Keratinocyte (primary cell): ENCODE measurements around the gene BIK. TPM values are rescaled to one million over a fixed set of nuclear protein-coding genes. Genes with fewer than 3 reads are reported as not detected.
A peak's percentile ranks its signal among the peaks of the same experiment; 100 is the strongest.

Experiments used
- DNase-seq: peaks from one replicate; pipeline ENCODE4 v3.0.0-alpha.2; 2011; ENCODE audit warnings: low read depth, missing footprints, low spot score
- FAIRE-seq: peaks from 2 replicates; lab custom pipeline; 2011; peaks lifted over from hg19 to GRCh38; lab: Jason Lieb, UNC
- H2AFZ ChIP-seq: 2 replicates; pipeline ENCODE4 v1.6.0; 2012; ENCODE audit warnings: low read length, control low read depth, inconsistent platforms; ENCODE audit not compliant: control insufficient read depth
- H3K27ac ChIP-seq: 2 replicates; pipeline ENCODE4 v1.5.1; 2011; ENCODE audit warnings: low read length; ENCODE audit not compliant: control insufficient read depth, insufficient read depth
- H3K27me3 ChIP-seq: 3 replicates; pipeline ENCODE4 v1.6.0; 2011; ENCODE audit warnings: low read length; ENCODE audit not compliant: control insufficient read depth, insufficient read depth; ENCODE audit errors: extremely low read depth
- H3K36me3 ChIP-seq, 2 experiments: 2 replicates in 1 of 2; 3 replicates in 1 of 2; pipeline ENCODE4 v1.5.1; 2011; ENCODE audit warnings: low read length in 2 of 2, mild to moderate bottlenecking in 1 of 2; ENCODE audit not compliant: control insufficient read depth in 2 of 2, insufficient read depth in 2 of 2; ENCODE audit errors: extremely low read depth in 1 of 2
- H3K4me1 ChIP-seq: 3 replicates; pipeline ENCODE4 v1.5.1; 2011; ENCODE audit warnings: low read length; ENCODE audit not compliant: control insufficient read depth, insufficient read depth; ENCODE audit errors: extremely low read depth
- H3K4me2 ChIP-seq: 3 replicates; pipeline ENCODE4 v1.6.0; 2011; ENCODE audit warnings: low read depth, low read length; ENCODE audit not compliant: control insufficient read depth, insufficient read depth; ENCODE audit errors: extremely low read depth
- H3K4me3 ChIP-seq, 3 experiments: fragments of 200-600 bp in 1 of 3; sonication (generic) in 1 of 3; 2 replicates in 2 of 3; 3 replicates in 1 of 3; pipeline ENCODE4 v1.5.1; 2011 to 2016; ENCODE audit warnings: low read length in 3 of 3, mild to moderate bottlenecking in 3 of 3, control low read depth in 2 of 3, inconsistent platforms in 1 of 3, low read depth in 1 of 3, mixed read lengths in 1 of 3, mixed run types in 1 of 3, moderate library complexity in 1 of 3; ENCODE audit not compliant: control insufficient read depth in 2 of 3, insufficient read depth in 2 of 3; ENCODE audit errors: extremely low read depth in 1 of 3
- H3K79me2 ChIP-seq: 2 replicates; pipeline ENCODE4 v1.6.0; 2012; ENCODE audit warnings: low read length; ENCODE audit not compliant: control insufficient read depth, insufficient read depth
- H3K9ac ChIP-seq: 3 replicates; pipeline ENCODE4 v1.6.0; 2011; ENCODE audit warnings: low read length; ENCODE audit not compliant: control insufficient read depth, insufficient read depth; ENCODE audit errors: extremely low read depth
- H3K9me1 ChIP-seq: 3 replicates; pipeline ENCODE4 v1.6.0; 2011; ENCODE audit warnings: low read length; ENCODE audit not compliant: control insufficient read depth, insufficient read depth; ENCODE audit errors: extremely low read depth
- H3K9me3 ChIP-seq: 2 replicates; pipeline ENCODE4 v1.5.1; 2012; ENCODE audit warnings: low read depth, low read length; ENCODE audit not compliant: control insufficient read depth
- H4K20me1 ChIP-seq: 3 replicates; pipeline ENCODE4 v1.6.0; 2011; ENCODE audit warnings: low read length; ENCODE audit not compliant: control insufficient read depth, insufficient read depth; ENCODE audit errors: extremely low read depth
- CTCF ChIP-seq, 3 experiments: IDR thresholded peaks in 1 of 3; conservative IDR thresholded peaks in 1 of 3; optimal IDR thresholded peaks in 1 of 3; 2 replicates in 2 of 3; 3 replicates in 1 of 3; pipeline versions ENCODE3 to v1.5.1; 2011; ENCODE audit warnings: low read length in 3 of 3, mild to moderate bottlenecking in 3 of 3, moderate library complexity in 2 of 3, control low read depth in 1 of 3, inconsistent platforms in 1 of 3; ENCODE audit not compliant: insufficient read depth in 2 of 3; ENCODE audit errors: extremely low read depth in 1 of 3
- EZH2 ChIP-seq: IDR thresholded peaks from one replicate; pipeline ENCODE4 v1.6.1; 2012; ENCODE audit warnings: inconsistent platforms, mild to moderate bottlenecking, low read length, moderate library complexity
- dilution Hi-C: fragments of 300-500 bp; cut with MboI; formaldehyde crosslinking; loops from one replicate; pipeline ENCODE4 v1.7.0; 2020; ENCODE audit warnings: low sequenced_read_pairs; ENCODE audit not compliant: extremely low pct_ligation_motif_present
- polyA plus RNA-seq, 5 experiments: library from polyadenylated mRNA; depleted of rRNA in 3 of 5; stranded (reverse) in 3 of 5; stranded (forward) in 1 of 5; unstranded in 1 of 5; fragments of >200 nt; gene quantifications; 1 replicate in 1 of 5; 2 replicates in 3 of 5; 3 replicates in 1 of 5; pipeline versions ENCODE4 v1.2.1 to v1.2.3, GENCODE V29; 2011 to 2012; ENCODE audit warnings: missing spikeins in 2 of 5, low read depth in 1 of 5, low replicate concordance in 1 of 5

The BIK gene
- polyA plus RNA-seq, 1 donor (not counting 4 experiments of a cell fraction or from before 2014, with no cell fraction given) = 4.4 TPM

DNA sequence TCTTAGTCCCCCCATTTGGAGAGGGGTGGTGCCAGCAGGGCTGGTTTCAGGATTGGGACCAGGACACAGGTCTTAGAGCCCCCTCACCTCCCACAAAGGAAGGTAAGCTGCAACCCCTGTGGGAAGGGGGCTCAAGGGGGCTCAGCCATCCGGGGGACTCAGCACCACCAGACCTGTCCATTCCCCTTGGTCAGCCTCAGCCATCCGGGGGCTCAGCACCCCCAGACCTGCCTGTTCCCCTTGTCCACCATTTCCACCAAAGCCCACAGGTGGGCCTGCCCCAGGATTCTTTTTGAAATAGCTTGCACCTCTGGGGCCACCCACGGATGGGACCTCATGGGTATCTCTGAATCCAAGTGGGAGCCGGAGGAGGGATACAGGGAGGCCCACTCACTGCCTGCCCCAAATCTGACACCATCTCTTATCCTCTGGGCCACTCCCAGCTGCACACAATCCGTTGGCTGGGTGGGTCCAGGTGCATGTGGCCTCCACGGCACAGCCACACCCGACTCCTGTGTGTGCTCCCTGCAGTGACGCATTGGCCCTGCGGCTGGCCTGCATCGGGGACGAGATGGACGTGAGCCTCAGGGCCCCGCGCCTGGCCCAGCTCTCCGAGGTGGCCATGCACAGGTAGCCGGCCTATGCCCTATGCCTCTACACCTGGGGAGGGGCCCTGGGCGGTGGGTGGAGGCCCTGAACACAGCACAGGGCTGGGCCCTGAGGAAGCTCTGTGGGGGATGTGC lies 16.8 kb downstream of the BIK start:
- no peaks in the 10 kb centered on the region for H3K9me3 ChIP-seq
- H3K4me3 ChIP-seq = peak overlapping the region; percentile 1 to 57 (median 48)
- H3K4me1 ChIP-seq = peaks cover 31% of the 10 kb centered on the region
- DNase-seq (peak; percentile 73), FAIRE-seq (peak; percentile 69)
- H3K9ac ChIP-seq = peak overlapping the region; percentile 83
- TF ChIP-seq CTCF (optimal IDR thresholded peaks at IDR 0.05 in 1 of 3, IDR thresholded peaks at IDR 0.05 in 1 of 3, conservative IDR thresholded peaks at IDR 0.05 in 1 of 3; ENCODE audit: extremely low read depth in 1 of 3, insufficient read depth in 2 of 3, low read length in 3 of 3) (no peak), EZH2 (no peak)
- no peaks in the 10 kb centered on the region for H3K27me3 ChIP-seq
- peak overlapping the region; percentile 96 for H3K27ac ChIP-seq
- H4K20me1 ChIP-seq = no peaks in the 10 kb centered on the region
- peak overlapping the region; percentile 92 for H3K4me2 ChIP-seq
- dilution Hi-C loops = no loop called here
- peak overlapping the region; percentile 22 for H2AFZ ChIP-seq
- H3K36me3 ChIP-seq = peaks cover 10% of the 10 kb centered on the region in 2 experiments
- no peaks in the 10 kb centered on the region for H3K79me2 ChIP-seq
- H3K9me1 ChIP-seq = no peaks in the 10 kb centered on the region

DNA sequence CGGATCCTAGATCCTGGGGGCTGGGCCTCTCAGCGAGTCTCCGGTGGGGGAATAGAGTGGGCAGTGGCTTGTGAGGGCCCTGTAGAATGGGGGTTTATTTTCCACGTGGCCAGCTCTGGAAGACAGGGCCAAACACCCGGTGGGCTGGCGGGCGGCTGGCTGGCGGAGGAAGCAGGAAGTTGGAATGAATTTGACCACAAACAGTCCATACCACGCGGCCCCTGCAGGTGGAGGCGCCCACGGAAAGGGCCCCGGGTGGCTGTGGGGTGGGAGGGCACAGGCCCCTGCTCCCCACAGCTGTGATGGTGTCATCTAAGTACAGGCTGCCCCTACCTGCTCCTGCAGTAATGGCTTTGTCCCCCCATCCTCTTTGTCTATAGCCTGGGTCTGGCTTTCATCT lies 17.6 kb downstream of the BIK start:
- Histone ChIP-seq H3K27ac (peak overlapping the region; percentile 96), H3K9me3 (no peaks in the 10 kb centered on the region), H3K4me3 (no peak overlapping the region), H3K4me2 (peak overlapping the region; percentile 92), H3K27me3 (no peaks in the 10 kb centered on the region), H4K20me1 (no peaks in the 10 kb centered on the region), H3K9me1 (no peaks in the 10 kb centered on the region), H3K79me2 (no peaks in the 10 kb centered on the region), H3K9ac (peak overlapping the region; percentile 83), H3K4me1 (peaks cover 31% of the 10 kb centered on the region), H2AFZ (no peak overlapping the region), H3K36me3 (peaks cover 14 to 16% of the 10 kb centered on the region in 2 experiments)
- TF ChIP-seq CTCF (optimal IDR thresholded peaks at IDR 0.05 in 1 of 3, IDR thresholded peaks at IDR 0.05 in 1 of 3, conservative IDR thresholded peaks at IDR 0.05 in 1 of 3; ENCODE audit: extremely low read depth in 1 of 3, insufficient read depth in 2 of 3, low read length in 3 of 3) (no peak), EZH2 (no peak)
- no peak for DNase-seq
- dilution Hi-C loops = no loop called here
- FAIRE-seq = no peak
